ENCODE measurements around the gene EPC1. TPM values are rescaled to one million over a fixed set of nuclear protein-coding genes. Genes with fewer than 3 reads are reported as not detected.
"Not testable (repeated sequence)": the region's sequence is repeated elsewhere in the genome, so short reads cannot be mapped to it uniquely, and the experiment has no call there.

EPC1 gene
- total RNA-seq, 1 experiment from 2014 or later, result 9.2 TPM

DNA sequence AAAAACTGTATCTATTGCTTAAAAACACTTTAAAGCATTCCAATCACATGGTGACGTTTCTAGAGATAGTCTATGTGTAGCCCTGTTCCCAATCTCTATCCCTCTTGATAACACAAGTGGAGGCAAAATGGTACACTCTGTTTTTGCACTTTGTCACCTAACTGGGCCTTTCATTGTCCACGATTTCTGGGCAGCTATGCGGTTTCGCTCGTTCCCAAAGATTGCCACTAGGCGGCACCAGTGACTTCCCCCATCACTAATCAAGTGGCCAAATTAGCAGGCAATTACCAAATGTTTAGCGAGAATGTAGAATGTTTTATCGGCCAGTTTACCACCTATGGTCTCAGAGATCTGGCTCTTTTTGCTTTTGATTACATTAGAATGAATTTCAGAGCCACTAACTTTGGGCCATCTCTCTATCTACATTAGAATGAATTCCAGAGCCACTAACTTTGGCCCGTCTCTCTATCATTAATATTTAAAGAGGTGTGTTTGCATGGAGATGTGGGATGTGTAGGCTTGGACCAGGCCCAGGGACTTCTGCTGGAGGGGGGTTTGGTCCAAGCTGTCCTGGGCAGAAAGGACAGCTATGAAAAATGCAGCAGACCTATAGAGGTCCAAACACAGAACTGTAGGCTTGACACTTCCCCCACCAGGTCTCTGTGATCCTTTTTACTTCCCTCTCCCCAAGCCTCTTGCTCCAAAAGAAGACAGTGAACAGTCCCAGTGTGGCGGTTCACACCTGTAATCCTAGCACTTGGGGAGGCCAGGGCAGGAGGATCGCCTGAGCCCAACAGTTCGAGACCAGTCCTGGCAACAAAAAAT, 90.1 kb downstream of the EPC1 start:
- DNase-seq, result peak; percentile 62
- Histone ChIP-seq H3K4me3 (ENCODE audit: insufficient read depth, low read depth, low read length) (no peak overlapping the region), H3K27me3 (ENCODE audit: control insufficient read depth, insufficient read depth, low read length) (no peaks in the 10 kb centered on the region), H3K36me3 (replicated peaks; ENCODE audit: control insufficient read depth, insufficient read depth, low read length) (no peaks in the 10 kb centered on the region)

DNA sequence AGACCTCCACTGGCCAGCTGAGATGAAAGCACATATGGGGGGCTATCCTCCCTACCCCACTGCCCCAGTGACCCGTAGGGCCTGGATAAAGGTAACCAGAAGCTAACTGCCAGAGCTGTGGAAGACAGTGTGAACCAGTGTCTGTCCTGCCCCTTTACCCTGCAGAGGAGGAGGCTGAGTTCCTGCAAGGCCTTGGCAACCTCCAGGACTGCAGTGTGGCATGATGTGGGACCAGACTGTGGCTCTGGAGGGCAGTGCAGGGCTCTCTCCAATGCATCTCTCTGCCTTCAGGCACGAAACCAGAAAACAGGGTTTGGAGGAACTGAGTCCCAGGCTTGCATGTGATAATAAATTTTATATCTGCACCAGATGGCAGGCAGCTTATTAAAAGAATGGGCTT, 93.1 kb downstream of the EPC1 start:
- H3K4me3 ChIP-seq (ENCODE audit: insufficient read depth, low read depth, low read length), result no peak overlapping the region
- no peaks in the 10 kb centered on the region for H3K27me3 ChIP-seq (ENCODE audit: control insufficient read depth, insufficient read depth, low read length)
- no peak for DNase-seq
- H3K36me3 ChIP-seq (replicated peaks; ENCODE audit: control insufficient read depth, insufficient read depth, low read length), result no peaks in the 10 kb centered on the region

DNA sequence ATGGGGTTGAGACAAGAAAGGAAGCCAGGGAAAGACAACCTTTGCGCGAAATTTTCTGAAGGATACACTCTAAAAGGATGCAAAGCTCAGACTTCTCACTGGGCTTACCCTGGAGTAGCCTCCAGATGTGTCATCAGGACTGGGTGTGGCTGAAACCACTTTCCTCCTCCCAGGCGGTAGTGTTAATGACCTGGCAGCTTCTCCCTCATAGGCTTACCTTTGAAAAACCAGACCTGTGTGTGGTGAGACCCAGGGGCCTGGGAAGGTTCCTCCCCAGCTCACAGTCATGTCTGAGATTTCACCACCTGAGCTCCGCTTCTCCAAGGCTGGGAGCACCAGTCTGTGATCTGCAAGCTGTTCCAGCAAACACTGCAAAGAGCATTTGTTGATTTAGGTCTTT, 93.7 kb downstream of the EPC1 start:
- no peaks in the 10 kb centered on the region for H3K27me3 ChIP-seq (ENCODE audit: control insufficient read depth, insufficient read depth, low read length)
- no peak overlapping the region for H3K4me3 ChIP-seq (ENCODE audit: insufficient read depth, low read depth, low read length)
- H3K36me3 ChIP-seq (replicated peaks; ENCODE audit: control insufficient read depth, insufficient read depth, low read length), result no peaks in the 10 kb centered on the region
- no peak for DNase-seq

DNA sequence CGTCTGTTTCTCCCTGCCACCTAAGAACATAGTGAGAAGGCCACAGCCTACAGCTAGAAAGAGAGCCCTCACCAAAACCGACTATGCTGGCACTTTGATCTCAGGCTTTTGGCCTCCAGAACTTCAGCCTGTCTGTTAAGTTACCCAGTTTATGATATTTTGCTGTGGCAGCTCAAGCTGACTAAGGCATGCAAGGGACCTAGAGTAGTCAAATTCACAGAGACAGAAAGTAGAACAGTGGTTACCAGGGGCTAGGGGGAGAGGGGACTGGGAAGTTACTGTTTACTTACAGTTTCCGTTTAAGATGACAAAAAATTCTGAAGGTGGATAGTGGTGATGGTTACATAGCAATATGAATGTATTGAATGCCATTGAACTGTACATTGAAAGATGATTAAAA, 96.5 kb downstream of the EPC1 start:
- H3K27me3 ChIP-seq (ENCODE audit: control insufficient read depth, insufficient read depth, low read length); DNase-seq; H3K36me3 ChIP-seq (replicated peaks; ENCODE audit: control insufficient read depth, insufficient read depth, low read length); H3K4me3 ChIP-seq (ENCODE audit: insufficient read depth, low read depth, low read length): not testable (repeated sequence)

DNA sequence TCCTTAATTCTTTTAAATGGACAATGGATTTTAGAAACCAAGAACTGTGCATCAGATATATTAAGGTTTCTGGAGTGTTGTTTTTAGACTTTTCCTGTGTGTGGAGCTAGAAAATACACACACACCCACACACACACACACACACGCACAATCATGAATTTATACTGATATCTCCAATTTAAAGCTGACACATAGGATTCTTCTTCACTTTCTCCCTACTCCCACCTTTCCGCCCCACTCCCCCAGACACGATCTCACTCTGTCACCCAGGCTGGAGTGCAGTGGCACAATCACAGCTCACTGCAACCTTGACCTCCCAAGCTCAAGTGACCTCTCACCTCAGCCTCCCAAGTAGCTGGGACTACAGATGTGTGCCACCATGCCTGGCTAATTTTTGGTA, 100.3 kb downstream of the EPC1 start:
- no peak overlapping the region for H3K4me3 ChIP-seq (ENCODE audit: insufficient read depth, low read depth, low read length)
- DNase-seq, result no peak
- no peaks in the 10 kb centered on the region for H3K27me3 ChIP-seq (ENCODE audit: control insufficient read depth, insufficient read depth, low read length)
- no peaks in the 10 kb centered on the region for H3K36me3 ChIP-seq (replicated peaks; ENCODE audit: control insufficient read depth, insufficient read depth, low read length)

DNA sequence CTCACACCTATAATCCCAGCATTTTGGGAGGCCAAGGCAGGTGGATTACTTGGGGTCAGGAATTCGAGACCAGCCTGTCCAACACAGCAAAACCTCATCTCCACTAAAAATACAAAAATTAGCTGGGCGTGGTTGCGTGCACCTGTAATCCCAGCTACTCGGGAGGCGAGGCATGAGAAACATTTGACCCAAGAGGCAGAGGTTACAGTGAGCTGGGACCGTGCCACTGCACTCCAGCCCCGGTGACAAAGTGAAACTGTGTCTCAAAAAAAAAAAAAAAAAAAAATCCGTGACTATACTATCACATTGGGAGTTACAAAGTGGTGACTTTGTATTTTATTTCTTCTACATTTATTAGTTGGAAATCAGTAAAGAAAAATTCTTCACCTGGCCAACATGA, 101.2 kb downstream of the EPC1 start:
- no peaks in the 10 kb centered on the region for H3K27me3 ChIP-seq (ENCODE audit: control insufficient read depth, insufficient read depth, low read length)
- no peak for DNase-seq
- H3K4me3 ChIP-seq (ENCODE audit: insufficient read depth, low read depth, low read length), result no peak overlapping the region
- no peaks in the 10 kb centered on the region for H3K36me3 ChIP-seq (replicated peaks; ENCODE audit: control insufficient read depth, insufficient read depth, low read length)

DNA sequence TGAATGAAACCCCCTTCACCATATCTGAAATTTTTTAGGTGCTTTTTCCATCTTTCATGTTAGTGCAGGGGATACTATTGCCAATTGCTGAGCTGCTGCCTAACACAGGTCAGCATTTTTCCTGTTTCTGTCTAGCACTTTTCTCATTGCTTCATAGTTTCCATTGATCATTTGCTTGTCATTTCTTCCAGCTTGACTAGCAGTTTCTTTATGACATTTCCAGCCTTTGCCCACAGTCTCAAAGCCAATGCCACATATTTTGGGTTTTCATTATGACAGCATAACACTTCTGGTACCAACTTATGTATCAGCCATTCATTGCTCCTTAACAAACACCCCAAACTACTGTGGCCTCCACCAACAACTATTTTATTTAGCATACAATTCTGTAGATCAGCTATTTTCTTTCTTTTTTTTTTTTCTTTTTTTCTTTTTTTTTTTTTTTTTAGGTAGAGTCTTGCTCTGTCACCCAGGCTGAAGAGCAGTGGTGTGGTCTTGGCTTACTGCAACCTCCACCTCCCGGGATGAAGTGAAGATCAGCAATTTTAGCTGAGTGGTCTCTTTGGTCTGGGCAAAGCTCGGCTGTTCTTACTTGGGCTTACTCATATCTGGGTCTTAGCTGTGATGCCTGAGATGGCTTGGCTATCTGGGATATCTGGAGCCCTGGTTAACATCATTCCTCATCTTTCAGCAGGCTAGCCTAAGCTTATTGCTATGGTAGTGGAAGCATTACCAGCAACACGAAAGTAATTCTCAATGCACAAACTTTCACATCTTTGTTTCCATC, 102.3 kb downstream of the EPC1 start:
- no peak for DNase-seq
- no peak overlapping the region for H3K4me3 ChIP-seq (ENCODE audit: insufficient read depth, low read depth, low read length)
- no peaks in the 10 kb centered on the region for H3K27me3 ChIP-seq (ENCODE audit: control insufficient read depth, insufficient read depth, low read length)
- no peaks in the 10 kb centered on the region for H3K36me3 ChIP-seq (replicated peaks; ENCODE audit: control insufficient read depth, insufficient read depth, low read length)

DNA sequence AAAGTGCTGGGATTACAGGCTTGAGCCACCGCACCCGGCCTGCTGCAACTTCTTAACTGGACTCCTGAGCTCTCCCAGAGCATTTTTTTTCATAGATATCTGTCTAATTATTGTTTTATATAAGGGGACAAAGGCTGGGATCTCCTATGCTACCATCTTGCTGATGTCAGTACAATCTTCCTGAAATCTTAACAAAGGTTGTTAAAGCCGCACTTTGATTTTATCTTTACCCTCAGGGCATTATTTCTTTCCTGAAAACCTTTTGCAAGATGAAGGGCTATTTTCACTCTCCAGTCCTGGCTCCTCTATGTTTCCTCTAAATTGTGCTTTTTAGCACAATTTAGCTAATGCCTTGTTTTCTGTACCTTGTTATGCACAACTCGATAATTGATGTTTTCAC, 102.9 kb downstream of the EPC1 start:
- H3K4me3 ChIP-seq (ENCODE audit: insufficient read depth, low read depth, low read length), result no peak overlapping the region
- DNase-seq, result no peak
- no peaks in the 10 kb centered on the region for H3K36me3 ChIP-seq (replicated peaks; ENCODE audit: control insufficient read depth, insufficient read depth, low read length)
- no peaks in the 10 kb centered on the region for H3K27me3 ChIP-seq (ENCODE audit: control insufficient read depth, insufficient read depth, low read length)

DNA sequence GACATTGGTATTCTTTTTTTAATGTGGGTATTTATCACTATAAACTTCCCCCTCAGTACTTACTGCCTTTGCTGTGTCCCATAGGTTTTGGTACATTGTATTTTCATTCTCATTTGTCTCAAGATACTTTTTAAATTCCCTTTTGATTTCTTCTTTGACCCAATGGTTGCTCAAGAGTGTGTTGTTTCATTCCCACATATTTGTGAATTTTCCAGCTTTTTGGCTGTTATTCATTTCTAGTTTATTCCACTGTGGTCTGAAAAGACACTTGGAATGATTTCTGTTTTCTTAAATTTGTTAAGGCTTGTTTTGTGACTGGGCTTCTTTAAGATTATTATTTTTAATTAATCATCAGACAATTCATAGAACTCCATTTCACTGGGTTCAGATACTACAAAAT, 105.0 kb downstream of the EPC1 start:
- no peak overlapping the region for H3K4me3 ChIP-seq (ENCODE audit: insufficient read depth, low read depth, low read length)
- DNase-seq, result no peak
- no peaks in the 10 kb centered on the region for H3K27me3 ChIP-seq (ENCODE audit: control insufficient read depth, insufficient read depth, low read length)
- no peaks in the 10 kb centered on the region for H3K36me3 ChIP-seq (replicated peaks; ENCODE audit: control insufficient read depth, insufficient read depth, low read length)

DNA sequence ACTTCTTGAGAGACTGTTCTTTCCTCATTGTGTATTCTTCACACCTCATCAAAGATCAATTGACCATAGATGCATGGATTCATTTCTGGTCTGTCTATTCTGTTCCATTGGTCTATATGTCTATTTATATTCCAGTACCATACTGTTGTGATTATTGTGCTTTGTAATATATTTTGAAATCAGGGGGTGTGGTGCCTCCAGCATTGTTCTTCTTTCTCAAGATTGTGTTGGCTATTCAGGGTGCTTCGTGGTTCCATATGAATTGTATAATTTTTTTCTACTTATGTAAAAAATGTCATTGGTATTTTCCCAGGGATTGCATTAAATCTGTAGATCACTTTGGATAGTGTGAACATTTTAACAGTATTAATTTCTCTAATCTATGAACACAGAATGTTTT, 106.5 kb downstream of the EPC1 start:
- Histone ChIP-seq H3K27me3 (ENCODE audit: control insufficient read depth, insufficient read depth, low read length) (no peaks in the 10 kb centered on the region), H3K4me3 (ENCODE audit: insufficient read depth, low read depth, low read length) (no peak overlapping the region), H3K36me3 (replicated peaks; ENCODE audit: control insufficient read depth, insufficient read depth, low read length) (no peaks in the 10 kb centered on the region)
- no peak for DNase-seq

DNA sequence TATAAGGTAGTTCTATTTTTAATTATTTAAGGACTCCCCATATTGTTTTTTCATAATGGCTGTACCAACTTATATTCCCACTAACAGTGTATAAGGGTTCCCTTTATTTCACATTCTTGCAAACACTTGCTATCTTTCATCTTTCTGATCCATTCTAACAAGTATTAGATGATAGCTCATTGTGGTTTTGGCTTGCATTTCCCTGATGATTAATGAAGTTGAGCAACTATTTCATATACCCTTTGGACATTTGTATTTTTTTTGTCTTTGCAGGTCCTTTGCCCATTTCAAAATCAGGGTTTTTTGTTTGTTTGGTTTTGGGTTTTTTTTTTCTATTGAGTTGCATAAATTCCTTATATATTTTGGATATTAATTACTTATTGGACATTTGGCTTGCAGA, 107.2 kb downstream of the EPC1 start:
- no peak for DNase-seq
- H3K27me3 ChIP-seq (ENCODE audit: control insufficient read depth, insufficient read depth, low read length), result no peaks in the 10 kb centered on the region

DNA sequence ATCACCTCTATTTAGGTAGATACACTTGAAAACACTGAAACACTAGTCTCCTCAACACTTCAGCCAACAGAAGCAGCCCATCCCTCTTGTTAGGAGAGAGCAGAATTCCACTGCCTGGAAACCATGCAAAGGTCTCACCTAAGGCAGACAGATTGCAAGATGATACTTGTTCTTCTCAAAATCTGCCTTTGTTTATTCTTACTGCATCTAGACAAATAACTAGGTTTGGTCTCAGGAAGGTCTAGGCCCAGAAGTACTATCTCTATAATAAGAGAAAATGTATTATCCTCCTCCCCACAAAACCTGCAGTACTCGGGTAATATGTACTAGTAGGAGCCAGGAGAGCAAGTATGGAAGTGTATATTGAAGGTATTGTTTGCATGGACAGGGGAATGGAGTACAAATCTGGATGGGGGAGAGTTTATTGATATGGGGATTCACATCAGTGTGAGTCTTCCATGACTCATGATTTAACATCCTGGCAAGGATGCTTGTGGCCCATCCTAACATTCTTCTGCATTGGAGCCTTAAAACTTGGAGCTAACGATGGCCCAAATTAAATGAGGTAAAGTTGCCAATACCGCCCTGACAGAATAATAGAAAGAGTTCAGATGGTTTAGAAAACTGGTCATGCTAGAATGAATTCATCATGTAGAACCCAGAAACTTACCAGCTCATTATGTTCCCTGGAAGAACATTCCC, 109.2 kb downstream of the EPC1 start:
- no peaks in the 10 kb centered on the region for H3K36me3 ChIP-seq (replicated peaks; ENCODE audit: control insufficient read depth, insufficient read depth, low read length)
- DNase-seq, result no peak

More for the DNA sequence above, 107.2 kb downstream of the EPC1 start:
- no peaks in the 10 kb centered on the region for H3K36me3 ChIP-seq (replicated peaks; ENCODE audit: control insufficient read depth, insufficient read depth, low read length)
- no peak overlapping the region for H3K4me3 ChIP-seq (ENCODE audit: insufficient read depth, low read depth, low read length)

DNA sequence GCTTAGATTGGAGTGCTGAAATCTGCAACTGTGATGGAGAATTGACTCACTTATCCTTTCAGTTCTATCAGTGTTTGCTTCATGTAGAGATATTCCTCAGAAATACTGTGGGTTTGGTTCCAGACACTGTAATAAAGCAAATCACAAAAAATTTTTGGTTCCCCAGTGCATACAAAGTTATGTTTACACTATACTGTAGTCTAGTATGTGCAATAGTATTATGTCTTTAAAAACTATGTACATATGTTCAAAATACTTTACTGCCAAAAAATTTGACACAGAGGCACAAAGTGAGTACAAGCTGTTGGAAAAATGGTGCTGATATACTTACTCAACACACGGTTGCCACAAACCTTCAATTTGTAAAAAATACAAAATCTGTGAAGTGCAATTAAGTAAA, 112.5 kb downstream of the EPC1 start:
- Histone ChIP-seq H3K4me3 (ENCODE audit: insufficient read depth, low read depth, low read length) (no peak overlapping the region), H3K27me3 (ENCODE audit: control insufficient read depth, insufficient read depth, low read length) (no peaks in the 10 kb centered on the region), H3K36me3 (replicated peaks; ENCODE audit: control insufficient read depth, insufficient read depth, low read length) (no peaks in the 10 kb centered on the region)
- DNase-seq, result no peak

More for the DNA sequence above, 109.2 kb downstream of the EPC1 start:
- H3K4me3 ChIP-seq (ENCODE audit: insufficient read depth, low read depth, low read length), result no peak overlapping the region
- H3K27me3 ChIP-seq (ENCODE audit: control insufficient read depth, insufficient read depth, low read length), result no peaks in the 10 kb centered on the region

DNA sequence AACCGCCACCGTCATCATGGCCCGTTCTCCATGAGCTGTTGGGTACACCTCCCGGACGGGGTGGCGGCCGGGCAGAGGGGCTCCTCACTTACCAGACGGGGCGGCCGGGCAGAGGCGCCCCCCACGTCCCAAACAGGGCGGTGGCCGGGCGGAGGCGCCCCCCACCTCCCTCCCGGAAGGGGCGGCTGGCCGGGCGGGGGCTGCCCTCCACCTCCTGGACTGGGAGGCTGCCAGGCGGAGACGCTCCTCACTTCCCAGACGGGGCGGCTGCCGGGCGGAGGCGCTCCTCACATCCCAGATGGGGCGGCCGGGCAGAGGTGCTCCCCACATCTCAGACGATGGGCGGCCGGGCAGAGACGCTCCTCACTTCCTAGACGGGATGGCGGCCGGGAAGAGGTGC, 113.6 kb downstream of the EPC1 start:
- not testable (repeated sequence) for H3K4me3 ChIP-seq (ENCODE audit: insufficient read depth, low read depth, low read length); H3K27me3 ChIP-seq (ENCODE audit: control insufficient read depth, insufficient read depth, low read length); DNase-seq; H3K36me3 ChIP-seq (replicated peaks; ENCODE audit: control insufficient read depth, insufficient read depth, low read length)

DNA sequence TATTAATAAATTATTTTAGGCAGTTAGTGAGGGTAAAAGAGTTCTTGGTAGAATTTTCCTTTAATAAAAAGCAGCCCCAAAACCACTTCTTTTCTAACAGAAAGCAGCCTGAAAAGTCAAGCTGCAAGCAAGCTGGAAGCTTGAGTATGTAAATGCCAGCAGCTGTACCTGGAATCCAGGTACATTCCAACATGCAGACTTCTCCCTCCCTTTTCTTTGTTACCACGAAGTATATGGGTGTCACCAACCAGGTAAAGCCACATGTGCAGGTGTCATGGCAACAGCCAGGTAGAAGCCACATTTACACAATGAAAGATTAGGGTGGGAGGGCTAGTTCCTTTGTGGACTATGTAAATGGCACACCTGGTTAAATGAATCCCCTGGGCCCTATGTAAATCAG, 114.6 kb downstream of the EPC1 start:
- Histone ChIP-seq H3K4me3 (ENCODE audit: insufficient read depth, low read depth, low read length) (no peak overlapping the region), H3K27me3 (ENCODE audit: control insufficient read depth, insufficient read depth, low read length) (no peaks in the 10 kb centered on the region), H3K36me3 (replicated peaks; ENCODE audit: control insufficient read depth, insufficient read depth, low read length) (no peaks in the 10 kb centered on the region)
- peak; percentile 53 for DNase-seq

Measured in H7 (cell line).